ENCODE measurements around the gene PPP6R1. TPM values are rescaled to one million over a fixed set of nuclear protein-coding genes. Genes with fewer than 3 reads are reported as not detected.

Gene PPP6R1
- total RNA-seq, 2 donors from 2014 or later = 49.5 to 112 TPM

DNA sequence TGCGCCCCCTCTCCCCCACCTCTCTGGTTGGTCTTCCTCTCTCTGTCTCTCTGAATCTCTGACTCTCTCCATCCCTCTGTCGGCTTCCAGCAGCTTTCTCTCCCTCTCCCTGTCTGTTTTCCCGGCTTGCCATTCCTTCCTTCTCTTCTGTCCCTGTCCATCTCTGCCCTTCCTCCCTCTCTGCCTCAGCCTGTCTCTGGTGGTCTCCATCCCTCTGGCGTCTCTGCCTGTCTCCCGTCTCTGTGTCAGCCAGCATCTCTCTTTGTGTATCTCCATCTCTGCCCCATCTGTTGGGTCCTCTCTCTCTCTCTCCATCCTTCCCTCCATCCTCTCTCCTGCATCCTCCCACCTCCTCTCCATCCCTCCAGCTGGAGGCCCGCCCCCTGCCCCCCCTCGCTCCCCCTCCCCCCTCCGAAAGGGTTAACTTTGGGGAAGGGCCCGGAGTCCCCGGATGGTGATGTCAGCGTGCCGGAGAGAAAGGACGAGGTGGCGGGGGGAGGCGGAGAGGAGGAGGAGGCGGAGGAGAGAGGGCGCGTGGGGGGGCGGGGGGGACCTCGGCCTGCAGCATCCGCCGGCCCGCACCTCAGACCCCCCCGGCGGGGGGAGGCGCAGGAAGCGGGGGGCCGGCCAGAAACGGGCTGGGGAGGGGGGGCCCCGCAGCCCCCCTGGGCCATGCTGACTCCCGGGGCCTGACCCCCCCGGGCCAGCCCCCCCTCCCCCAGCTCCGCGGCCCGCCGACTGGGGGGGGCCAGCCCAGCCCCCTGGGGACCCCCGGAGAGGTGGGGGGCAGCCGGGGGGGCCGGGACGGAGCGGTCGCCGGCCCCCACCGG, 24.9 kb upstream of the PPP6R1 start, which contains the start of gene BRSK1:
TSS of gene BRSK1 (plus strand) at position 450 of the 830 bp plus-strand sequence. CDS start 446 bp downstream, outside the sequence.
- peaks cover 3% of the 10 kb centered on the region for H3K4me1 ChIP-seq (replicated peaks)
- DNase-seq (ENCODE audit: low spot score) = no peak
- 9% methylated on average over 15 of the region's 44 CpGs for WGBS
- H3K36me3 ChIP-seq = no peaks in the 10 kb centered on the region
- TF ChIP-seq POLR2A (IDR thresholded peaks at IDR 0.05) (no peak), CTCF (IDR thresholded peaks at IDR 0.05) (no peak), POLR2AphosphoS5 (IDR thresholded peaks at IDR 0.05) (peak; percentile 23)
- peak within 1 kb of the TSS; percentile 45 to 63 for H3K4me3 ChIP-seq
- H3K27me3 ChIP-seq (replicated peaks; ENCODE audit: insufficient read depth) = no peaks in the 10 kb centered on the region
- H3K27ac ChIP-seq = peak within 1 kb of the TSS; percentile 68 to 71
- no peaks in the 10 kb centered on the region for H3K9me3 ChIP-seq
- intact Hi-C loops (cut with DNase I) = loop anchor here (10.0 kb wide), 1 partner anchor 221 kb away; no protein-coding TSS in a partner anchor

GRCh38 chr19:55279770-55280643, 21.2 kb upstream of the PPP6R1 start, which contains the start of gene HSPBP1:
HSPBP1 (minus strand) TSS chr19:55280110; CDS start chr19:55279608, 502 bp downstream.
- Histone ChIP-seq H3K9me3 (no peaks in the 10 kb centered on the region), H3K36me3 (peaks cover 0 to 7% of the 10 kb centered on the region in 2 donors), H3K27ac (peak within 1 kb of the TSS; percentile 68 to 81), H3K4me3 (peak within 1 kb of the TSS; percentile 53 to 69), H3K4me1 (replicated peaks) (peaks cover 3% of the 10 kb centered on the region), H3K27me3 (replicated peaks; ENCODE audit: insufficient read depth) (no peaks in the 10 kb centered on the region)
- DNase-seq (ENCODE audit: low spot score) = peak; percentile 94
- intact Hi-C loops (cut with DNase I) = loop anchor here (1.0 to 10.0 kb wide), 2 partner anchors 21 to 225 kb away; partner anchors contain the start of gene PPP6R1
- WGBS = 3% methylated on average over 52 of the region's 52 CpGs
- TF ChIP-seq POLR2AphosphoS5 (IDR thresholded peaks at IDR 0.05) = peak; percentile 97
- peak; percentile 26 for TF ChIP-seq POLR2A (IDR thresholded peaks at IDR 0.05)
- TF ChIP-seq CTCF (IDR thresholded peaks at IDR 0.05) = peak in 1 of 4 experiments; percentile 6

DNA sequence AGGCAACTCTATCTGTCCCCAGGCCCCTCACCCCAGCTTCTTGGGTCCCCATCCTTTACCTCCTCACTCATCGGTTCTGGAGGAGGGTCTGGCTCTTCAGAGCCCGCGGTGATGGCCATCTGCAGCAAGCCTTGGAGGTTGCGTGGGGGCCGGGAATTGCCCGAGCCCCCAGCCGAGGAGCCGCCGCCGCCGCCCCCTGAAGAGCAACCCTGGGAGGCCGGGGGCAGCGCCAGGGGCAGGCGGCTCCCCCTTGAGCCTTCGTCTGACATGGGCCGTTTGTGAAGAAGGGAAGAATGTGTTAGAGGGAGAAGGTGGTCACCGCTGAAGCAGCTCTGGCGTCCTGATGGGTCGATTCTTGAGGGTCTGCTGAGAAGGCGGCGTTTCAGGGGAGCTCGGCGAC, 20.5 kb upstream of the PPP6R1 start:
- Histone ChIP-seq H3K9me3 (no peaks in the 10 kb centered on the region), H3K27me3 (replicated peaks; ENCODE audit: insufficient read depth) (no peaks in the 10 kb centered on the region), H3K4me3 (peak overlapping the region; percentile 53 to 69), H3K4me1 (replicated peaks) (peaks cover 3% of the 10 kb centered on the region), H3K27ac (peak overlapping the region; percentile 68 to 81), H3K36me3 (peaks cover 0 to 7% of the 10 kb centered on the region in 2 donors)
- TF ChIP-seq POLR2A (IDR thresholded peaks at IDR 0.05) (no peak), POLR2AphosphoS5 (IDR thresholded peaks at IDR 0.05) (no peak), CTCF (IDR thresholded peaks at IDR 0.05) (no peak)
- 6% methylated on average over 23 of the region's 23 CpGs for WGBS
- intact Hi-C loops (cut with DNase I) = no loop called here
- DNase-seq (ENCODE audit: low spot score) = no peak

DNA sequence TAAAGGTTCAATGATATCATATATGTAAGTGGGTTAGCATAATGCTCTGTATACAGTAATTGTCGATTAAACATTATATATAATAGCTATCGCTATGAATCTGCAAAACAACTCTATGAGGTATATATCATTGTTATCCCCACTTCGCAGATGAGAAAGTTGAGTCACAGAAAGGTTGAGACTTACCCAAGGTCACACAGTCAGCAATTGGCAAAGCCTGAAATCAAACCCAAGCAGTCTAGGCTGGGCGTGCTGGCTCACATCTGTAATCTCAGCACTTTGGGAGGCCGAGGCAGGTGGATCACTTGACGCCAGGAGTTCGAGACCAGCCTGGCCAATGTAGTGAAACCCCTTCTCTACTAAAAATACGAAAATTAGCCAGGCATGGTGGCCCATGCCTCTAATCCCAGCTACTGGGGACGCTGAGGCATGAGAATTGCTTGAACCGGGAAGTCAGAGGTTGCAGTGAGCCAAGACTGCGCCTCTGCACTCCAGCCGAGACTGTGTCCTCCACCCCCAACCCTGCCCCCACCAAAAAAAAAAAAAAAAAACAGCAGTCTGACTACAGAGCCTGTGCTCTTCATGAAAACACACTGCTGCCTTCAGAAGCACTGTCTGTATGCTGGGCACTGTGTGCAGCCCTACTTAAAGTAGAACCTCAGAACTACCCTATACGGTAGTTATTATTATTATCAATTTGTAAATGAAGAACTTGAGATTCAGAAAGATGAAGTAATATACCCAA, 19.7 kb upstream of the PPP6R1 start:
- H3K4me3 ChIP-seq = no peak overlapping the region
- peaks cover 3% of the 10 kb centered on the region for H3K4me1 ChIP-seq (replicated peaks)
- peaks cover 0 to 12% of the 10 kb centered on the region in 2 donors for H3K36me3 ChIP-seq
- intact Hi-C loops (cut with DNase I) = no loop called here
- 88% methylated on average over 13 of the region's 13 CpGs for WGBS
- no peak for DNase-seq (ENCODE audit: low spot score)
- no peaks in the 10 kb centered on the region for H3K9me3 ChIP-seq
- no peaks in the 10 kb centered on the region for H3K27me3 ChIP-seq (replicated peaks; ENCODE audit: insufficient read depth)
- no peak overlapping the region for H3K27ac ChIP-seq
- TF ChIP-seq POLR2A (IDR thresholded peaks at IDR 0.05) = no peak
- no peak for TF ChIP-seq CTCF (IDR thresholded peaks at IDR 0.05)
- TF ChIP-seq POLR2AphosphoS5 (IDR thresholded peaks at IDR 0.05) = no peak
